Measurements from ENCODE around the gene GARIN3.

Gene GARIN3

DNA sequence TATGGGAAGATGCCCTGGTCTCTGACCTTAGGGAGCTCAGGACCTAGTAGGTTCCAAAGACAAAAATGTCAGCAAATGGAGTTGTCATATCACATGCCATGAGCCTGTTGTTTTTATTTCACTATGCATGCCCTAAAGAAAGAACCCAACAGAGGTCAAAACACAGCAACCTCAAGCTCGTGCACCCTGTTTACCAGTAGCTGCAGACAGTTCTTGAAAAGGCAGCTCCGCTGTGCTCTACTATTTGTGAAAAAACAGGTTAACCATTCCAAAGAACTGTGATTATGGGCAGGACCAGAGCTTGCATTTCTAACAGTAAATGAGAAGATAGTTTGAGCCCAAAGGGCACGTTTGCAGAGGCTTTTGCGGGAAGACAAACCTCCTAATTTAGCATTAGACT, 37.4 kb upstream of the GARIN3 start:
- H3K36me3 ChIP-seq (ENCODE audit: control insufficient read depth in 2 of 2, insufficient read depth in 2 of 2, low read length in 2 of 2): no peaks in the 10 kb centered on the region
- no peak overlapping the region for H3K4me3 ChIP-seq (ENCODE audit: low read length in 2 of 2)
- H3K27ac ChIP-seq (ENCODE audit: low read depth in 2 of 2, low read length in 2 of 2): no peak overlapping the region
- no peaks in the 10 kb centered on the region for H3K9me3 ChIP-seq (ENCODE audit: control insufficient read depth in 2 of 2, low read length in 2 of 2)
- peaks cover 0 to 2% of the 10 kb centered on the region in 2 donors for H3K27me3 ChIP-seq (ENCODE audit: control insufficient read depth in 2 of 2, insufficient read depth in 2 of 2, low read length in 2 of 2)
- H3K9ac ChIP-seq (ENCODE audit: low read depth in 1 of 2, low read length in 2 of 2): no peak overlapping the region
- H3K4me1 ChIP-seq (ENCODE audit: control insufficient read depth in 2 of 2, insufficient read depth in 2 of 2, low read length in 2 of 2): no peaks in the 10 kb centered on the region

GRCh38 chr5:157201857-157202256, 35.8 kb upstream of the GARIN3 start:
- Histone ChIP-seq H3K9me3 (ENCODE audit: control insufficient read depth in 2 of 2, low read length in 2 of 2) (no peaks in the 10 kb centered on the region), H3K9ac (ENCODE audit: low read depth in 1 of 2, low read length in 2 of 2) (no peak overlapping the region), H3K27me3 (ENCODE audit: control insufficient read depth in 2 of 2, insufficient read depth in 2 of 2, low read length in 2 of 2) (peaks cover 0 to 2% of the 10 kb centered on the region in 2 donors), H3K27ac (ENCODE audit: low read depth in 2 of 2, low read length in 2 of 2) (no peak overlapping the region), H3K4me1 (ENCODE audit: control insufficient read depth in 2 of 2, insufficient read depth in 2 of 2, low read length in 2 of 2) (no peaks in the 10 kb centered on the region), H3K4me3 (ENCODE audit: low read length in 2 of 2) (no peak overlapping the region), H3K36me3 (ENCODE audit: control insufficient read depth in 2 of 2, insufficient read depth in 2 of 2, low read length in 2 of 2) (no peaks in the 10 kb centered on the region)

DNA sequence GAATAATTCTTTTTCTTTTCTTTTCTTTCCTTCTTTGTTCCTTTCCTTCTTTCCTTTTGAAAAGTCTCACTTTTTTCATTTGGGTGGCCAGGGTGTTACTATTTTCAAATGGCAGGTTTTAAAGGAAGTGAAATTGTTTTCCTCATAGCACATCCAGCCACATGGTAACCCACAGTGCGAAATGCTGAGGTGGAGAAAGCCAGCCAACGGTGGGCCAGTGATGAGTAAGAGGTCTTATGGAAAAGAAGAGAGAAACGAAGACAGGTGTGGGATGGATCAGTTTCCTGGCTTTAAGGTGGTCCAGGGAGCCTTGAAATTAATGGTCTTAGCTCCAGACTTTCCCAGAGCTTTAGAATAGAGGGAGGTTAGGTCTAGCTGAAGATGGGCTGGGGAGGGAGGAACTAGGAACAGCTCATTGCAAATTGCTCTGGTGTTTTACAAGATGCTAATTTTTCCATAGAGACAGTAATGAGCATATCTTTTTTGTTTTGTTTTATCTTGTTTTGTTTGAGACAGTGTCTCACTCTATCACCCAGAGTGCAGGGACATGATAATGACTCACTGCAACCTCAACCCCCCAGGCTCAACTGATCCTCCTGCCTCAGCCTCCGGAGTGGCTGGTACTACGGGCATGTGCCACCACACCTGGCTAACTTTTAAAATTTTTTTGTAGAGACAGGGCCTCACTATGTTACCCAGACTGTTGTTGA, 32.4 kb upstream of the GARIN3 start:
- H3K4me1 ChIP-seq (ENCODE audit: control insufficient read depth in 2 of 2, insufficient read depth in 2 of 2, low read length in 2 of 2): no peaks in the 10 kb centered on the region
- H3K27me3 ChIP-seq (ENCODE audit: control insufficient read depth in 2 of 2, insufficient read depth in 2 of 2, low read length in 2 of 2): peaks cover 0 to 2% of the 10 kb centered on the region in 2 donors
- H3K27ac ChIP-seq (ENCODE audit: low read depth in 2 of 2, low read length in 2 of 2): no peak overlapping the region

DNA sequence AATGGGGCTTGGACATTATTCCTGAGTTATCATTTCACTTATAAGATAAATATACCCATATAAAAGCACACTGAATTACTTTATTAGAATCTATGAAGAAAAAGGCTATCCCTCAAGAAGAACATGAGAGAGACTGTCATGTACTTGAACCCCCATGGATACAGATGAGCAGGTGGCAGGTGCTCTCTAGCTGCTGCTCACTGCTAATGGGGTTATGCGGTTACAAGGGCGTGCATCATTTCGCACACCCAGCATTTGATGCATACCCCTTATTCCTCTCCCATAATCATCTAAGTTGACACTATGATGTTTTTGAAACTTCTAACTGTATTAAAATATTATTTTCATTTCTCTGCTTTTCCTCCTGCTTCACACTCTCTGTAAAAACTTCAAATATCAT, 31.0 kb upstream of the GARIN3 start:
- H3K27ac ChIP-seq (ENCODE audit: low read depth in 2 of 2, low read length in 2 of 2): no peak overlapping the region
- H3K4me3 ChIP-seq (ENCODE audit: low read length in 2 of 2): no peak overlapping the region
- no peaks in the 10 kb centered on the region for H3K9me3 ChIP-seq (ENCODE audit: control insufficient read depth in 2 of 2, low read length in 2 of 2)
- H3K36me3 ChIP-seq (ENCODE audit: control insufficient read depth in 2 of 2, insufficient read depth in 2 of 2, low read length in 2 of 2): no peaks in the 10 kb centered on the region
- no peak overlapping the region for H3K9ac ChIP-seq (ENCODE audit: low read depth in 1 of 2, low read length in 2 of 2)
- H3K27me3 ChIP-seq (ENCODE audit: control insufficient read depth in 2 of 2, insufficient read depth in 2 of 2, low read length in 2 of 2): peaks cover 0 to 2% of the 10 kb centered on the region in 2 donors
- no peaks in the 10 kb centered on the region for H3K4me1 ChIP-seq (ENCODE audit: control insufficient read depth in 2 of 2, insufficient read depth in 2 of 2, low read length in 2 of 2)

More for the DNA sequence above, 32.4 kb upstream of the GARIN3 start:
- Histone ChIP-seq H3K4me3 (ENCODE audit: low read length in 2 of 2) (no peak overlapping the region), H3K9ac (ENCODE audit: low read depth in 1 of 2, low read length in 2 of 2) (no peak overlapping the region), H3K36me3 (ENCODE audit: control insufficient read depth in 2 of 2, insufficient read depth in 2 of 2, low read length in 2 of 2) (no peaks in the 10 kb centered on the region), H3K9me3 (ENCODE audit: control insufficient read depth in 2 of 2, low read length in 2 of 2) (no peaks in the 10 kb centered on the region)

DNA sequence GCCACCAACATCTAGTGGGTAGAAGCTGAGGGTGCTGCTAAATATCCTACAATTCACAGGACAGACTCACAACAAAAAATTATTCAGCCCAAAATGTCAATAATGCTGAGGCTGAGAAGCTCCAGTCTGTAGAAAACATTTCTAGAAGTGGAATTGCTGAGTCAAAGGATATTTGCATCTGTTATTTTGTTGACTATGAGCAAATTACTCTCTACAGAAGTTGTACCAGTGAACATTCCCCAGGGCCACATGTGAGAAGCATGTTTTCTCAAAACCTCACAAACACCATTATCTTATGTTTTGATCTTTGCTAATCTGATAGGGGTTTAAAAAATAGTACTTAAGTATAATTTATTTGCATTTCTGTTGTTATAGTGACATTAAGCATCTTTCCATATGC, 30.0 kb upstream of the GARIN3 start:
- Histone ChIP-seq H3K4me3 (ENCODE audit: low read length in 2 of 2) (no peak overlapping the region), H3K4me1 (ENCODE audit: control insufficient read depth in 2 of 2, insufficient read depth in 2 of 2, low read length in 2 of 2) (no peaks in the 10 kb centered on the region), H3K27ac (ENCODE audit: low read depth in 2 of 2, low read length in 2 of 2) (no peak overlapping the region), H3K9ac (ENCODE audit: low read depth in 1 of 2, low read length in 2 of 2) (no peak overlapping the region), H3K27me3 (ENCODE audit: control insufficient read depth in 2 of 2, insufficient read depth in 2 of 2, low read length in 2 of 2) (peaks cover 0 to 2% of the 10 kb centered on the region in 2 donors), H3K36me3 (ENCODE audit: control insufficient read depth in 2 of 2, insufficient read depth in 2 of 2, low read length in 2 of 2) (no peaks in the 10 kb centered on the region), H3K9me3 (ENCODE audit: control insufficient read depth in 2 of 2, low read length in 2 of 2) (no peaks in the 10 kb centered on the region)

DNA sequence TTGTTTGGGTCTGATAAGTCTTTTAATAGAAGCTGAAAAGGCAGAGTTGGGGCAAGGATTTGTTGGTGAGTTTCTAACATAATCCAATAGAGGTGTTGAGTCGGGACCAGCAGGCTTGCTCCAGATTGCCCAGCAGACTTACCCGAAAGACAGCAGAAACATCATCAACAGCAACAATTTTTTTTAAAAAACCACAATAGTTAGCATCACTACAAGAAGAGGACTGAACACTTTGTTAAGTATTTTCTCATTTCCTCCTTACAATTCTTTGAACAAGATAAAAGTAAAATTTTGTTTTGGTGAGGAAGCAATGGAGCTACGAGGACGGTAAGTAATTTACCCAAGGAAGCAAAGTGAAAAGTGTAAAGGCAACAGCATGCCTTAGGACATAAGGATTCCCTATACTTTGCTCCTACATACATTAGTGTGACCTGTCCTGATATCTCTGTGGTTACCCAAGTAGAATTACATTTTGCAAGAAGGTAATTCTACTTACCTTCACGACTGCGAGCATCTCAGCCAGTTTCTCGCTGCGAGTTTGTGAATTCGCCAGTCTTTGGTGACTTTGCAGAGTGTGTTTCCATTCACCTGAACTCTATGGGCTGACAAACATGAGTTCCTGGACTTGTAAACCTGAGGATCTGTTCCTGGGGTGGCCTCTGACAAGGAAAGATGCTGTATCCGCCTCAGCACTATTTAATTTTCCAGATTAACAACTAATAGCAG, 27.8 kb upstream of the GARIN3 start:
- Histone ChIP-seq H3K27me3 (ENCODE audit: control insufficient read depth in 2 of 2, insufficient read depth in 2 of 2, low read length in 2 of 2) (no peaks in the 10 kb centered on the region), H3K4me1 (ENCODE audit: control insufficient read depth in 2 of 2, insufficient read depth in 2 of 2, low read length in 2 of 2) (no peaks in the 10 kb centered on the region), H3K36me3 (ENCODE audit: control insufficient read depth in 2 of 2, insufficient read depth in 2 of 2, low read length in 2 of 2) (no peaks in the 10 kb centered on the region), H3K4me3 (ENCODE audit: low read length in 2 of 2) (no peak overlapping the region), H3K9ac (ENCODE audit: low read depth in 1 of 2, low read length in 2 of 2) (no peak overlapping the region), H3K27ac (ENCODE audit: low read depth in 2 of 2, low read length in 2 of 2) (peak overlapping the region in 1 of 2 donors; percentile 27), H3K9me3 (ENCODE audit: control insufficient read depth in 2 of 2, low read length in 2 of 2) (no peaks in the 10 kb centered on the region)

DNA sequence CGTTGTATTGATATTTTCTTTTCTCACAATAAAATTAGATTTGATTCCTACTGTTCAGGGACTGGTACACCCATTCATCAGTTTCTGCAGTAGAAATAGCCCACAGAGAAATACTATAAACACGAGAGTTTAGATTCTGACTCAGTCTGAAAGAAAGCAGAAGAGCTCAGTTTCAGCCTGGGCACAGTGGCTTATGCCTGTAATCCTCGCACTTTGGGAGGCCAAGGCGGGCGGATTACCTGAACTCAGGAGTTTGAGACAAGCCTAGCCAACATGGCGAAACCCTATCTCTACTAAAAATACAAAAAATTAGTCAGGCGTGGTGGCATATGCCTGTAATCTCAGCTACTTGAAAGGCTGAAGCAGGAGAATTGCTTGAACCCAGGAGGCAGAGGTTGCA, 23.2 kb upstream of the GARIN3 start:
- no peaks in the 10 kb centered on the region for H3K4me1 ChIP-seq (ENCODE audit: control insufficient read depth in 2 of 2, insufficient read depth in 2 of 2, low read length in 2 of 2)
- H3K4me3 ChIP-seq (ENCODE audit: low read length in 2 of 2): no peak overlapping the region
- no peaks in the 10 kb centered on the region for H3K9me3 ChIP-seq (ENCODE audit: control insufficient read depth in 2 of 2, low read length in 2 of 2)
- H3K27me3 ChIP-seq (ENCODE audit: control insufficient read depth in 2 of 2, insufficient read depth in 2 of 2, low read length in 2 of 2): no peaks in the 10 kb centered on the region
- H3K27ac ChIP-seq (ENCODE audit: low read depth in 2 of 2, low read length in 2 of 2): no peak overlapping the region
- no peaks in the 10 kb centered on the region for H3K36me3 ChIP-seq (ENCODE audit: control insufficient read depth in 2 of 2, insufficient read depth in 2 of 2, low read length in 2 of 2)
- H3K9ac ChIP-seq (ENCODE audit: low read depth in 1 of 2, low read length in 2 of 2): no peak overlapping the region

- Histone ChIP-seq H3K9ac (ENCODE audit: low read depth in 1 of 2, low read length in 2 of 2) (no peak overlapping the region), H3K27me3 (ENCODE audit: control insufficient read depth in 2 of 2, insufficient read depth in 2 of 2, low read length in 2 of 2) (no peaks in the 10 kb centered on the region), H3K36me3 (ENCODE audit: control insufficient read depth in 2 of 2, insufficient read depth in 2 of 2, low read length in 2 of 2) (no peaks in the 10 kb centered on the region), H3K4me1 (ENCODE audit: control insufficient read depth in 2 of 2, insufficient read depth in 2 of 2, low read length in 2 of 2) (no peaks in the 10 kb centered on the region), H3K27ac (ENCODE audit: low read depth in 2 of 2, low read length in 2 of 2) (no peak overlapping the region), H3K4me3 (ENCODE audit: low read length in 2 of 2) (no peak overlapping the region), H3K9me3 (ENCODE audit: control insufficient read depth in 2 of 2, low read length in 2 of 2) (no peaks in the 10 kb centered on the region)
Observed at GRCh38 chr5:157188270-157188669, 22.2 kb upstream of the GARIN3 start.

- no peaks in the 10 kb centered on the region for H3K4me1 ChIP-seq (ENCODE audit: control insufficient read depth in 2 of 2, insufficient read depth in 2 of 2, low read length in 2 of 2)
- no peaks in the 10 kb centered on the region for H3K9me3 ChIP-seq (ENCODE audit: control insufficient read depth in 2 of 2, low read length in 2 of 2)
- H3K36me3 ChIP-seq (ENCODE audit: control insufficient read depth in 2 of 2, insufficient read depth in 2 of 2, low read length in 2 of 2): no peaks in the 10 kb centered on the region
- H3K4me3 ChIP-seq (ENCODE audit: low read length in 2 of 2): no peak overlapping the region
- H3K27ac ChIP-seq (ENCODE audit: low read depth in 2 of 2, low read length in 2 of 2): no peak overlapping the region
- no peak overlapping the region for H3K9ac ChIP-seq (ENCODE audit: low read depth in 1 of 2, low read length in 2 of 2)
- no peaks in the 10 kb centered on the region for H3K27me3 ChIP-seq (ENCODE audit: control insufficient read depth in 2 of 2, insufficient read depth in 2 of 2, low read length in 2 of 2)
Observed at GRCh38 chr5:157187046-157187754, 21.1 kb upstream of the GARIN3 start.

Data from mucosa of rectum (tissue), 2 donors.